Measurements from ENCODE around the gene THOC1. TPM values are rescaled to one million over a fixed set of nuclear protein-coding genes. Genes with fewer than 3 reads are reported as not detected.

Gene THOC1
- total and polyA plus RNA-seq, 2 experiments from 2014 or later, result 73.0 to 108 TPM

DNA sequence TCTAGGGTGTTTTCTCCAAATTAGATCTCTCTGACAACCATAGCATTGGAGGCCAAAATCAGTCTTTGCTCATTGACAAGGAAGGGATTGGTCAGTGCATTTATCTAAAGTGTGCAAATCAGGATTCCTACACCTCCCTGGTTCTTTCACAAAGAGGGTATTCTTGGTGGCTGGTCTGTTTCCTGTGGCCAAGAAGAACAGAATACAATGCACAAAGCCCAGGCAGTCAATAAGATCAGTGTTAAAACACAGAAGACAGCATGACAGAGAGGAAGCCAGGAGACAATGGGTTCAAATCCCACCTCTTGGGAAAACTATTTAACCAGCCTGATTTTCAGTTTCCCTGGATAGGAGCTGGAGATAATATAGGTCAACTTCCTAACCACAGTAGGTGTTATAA lies 46.1 kb upstream of the THOC1 start:
- Histone ChIP-seq H3K36me3 (ENCODE audit: insufficient read depth) (no peaks in the 10 kb centered on the region), H3K4me3 (no peak overlapping the region), H3K9me2 (ENCODE audit: insufficient read depth) (no peaks in the 10 kb centered on the region), H3F3A (replicated peaks; ENCODE audit: low read depth) (no peaks in the 10 kb centered on the region), H3K4me2 (no peak overlapping the region), H4K20me1 (replicated peaks; ENCODE audit: insufficient read depth) (no peaks in the 10 kb centered on the region), H3K27me3 (ENCODE audit: insufficient read depth) (no peaks in the 10 kb centered on the region), H3K79me2 (replicated peaks; ENCODE audit: insufficient read depth) (no peaks in the 10 kb centered on the region), H2AFZ (no peak overlapping the region), H3K27ac (ENCODE audit: low read depth) (no peak overlapping the region), H3K4me1 (ENCODE audit: insufficient read depth) (no peaks in the 10 kb centered on the region; the same call in 1 of the 2 replicates)
- DNase-seq (ENCODE audit: low spot score) (no peak), ATAC-seq (no peak)
- peaks cover 10% of the 10 kb centered on the region for H3K27me3 Mint-ChIP-seq (ENCODE audit: insufficient read depth, low read depth, poor library complexity)
- no peaks in the 10 kb centered on the region for H3K9me3 Mint-ChIP-seq
- no peaks in the 10 kb centered on the region for H3K36me3 Mint-ChIP-seq (ENCODE audit: low read depth)
- H3K27ac Mint-ChIP-seq, result no peak overlapping the region
- H3K4me1 Mint-ChIP-seq, result peaks cover 5% of the 10 kb centered on the region
- no peak overlapping the region for H3K4me3 Mint-ChIP-seq
- TF ChIP-seq POLR2AphosphoS5 (IDR thresholded peaks at IDR 0.05; ENCODE audit: low read depth) (no peak), EZH2phosphoT487 (IDR thresholded peaks at IDR 0.05; ENCODE audit: unreplicated experiment) (no peak), ZNF331 (CRISPR knock-in tag; IDR thresholded peaks at IDR 0.05; ENCODE audit: low read depth) (no peak), ZNF114 (CRISPR knock-in tag; IDR thresholded peaks at IDR 0.05) (no peak), CREB1 (CRISPR knock-in tag; IDR thresholded peaks at IDR 0.05; ENCODE audit: low read depth) (no peak), NANOG (IDR thresholded peaks at IDR 0.05; ENCODE audit: borderline replicate concordance) (no peak), JUNB (IDR thresholded peaks at IDR 0.05; ENCODE audit: unreplicated experiment) (no peak), STAT1 (IDR thresholded peaks at IDR 0.05; ENCODE audit: unreplicated experiment) (no peak), EZH2 (IDR thresholded peaks at IDR 0.05; ENCODE audit: low read depth, unreplicated experiment) (no peak)
- TF ChIP-seq, protein P1, sequence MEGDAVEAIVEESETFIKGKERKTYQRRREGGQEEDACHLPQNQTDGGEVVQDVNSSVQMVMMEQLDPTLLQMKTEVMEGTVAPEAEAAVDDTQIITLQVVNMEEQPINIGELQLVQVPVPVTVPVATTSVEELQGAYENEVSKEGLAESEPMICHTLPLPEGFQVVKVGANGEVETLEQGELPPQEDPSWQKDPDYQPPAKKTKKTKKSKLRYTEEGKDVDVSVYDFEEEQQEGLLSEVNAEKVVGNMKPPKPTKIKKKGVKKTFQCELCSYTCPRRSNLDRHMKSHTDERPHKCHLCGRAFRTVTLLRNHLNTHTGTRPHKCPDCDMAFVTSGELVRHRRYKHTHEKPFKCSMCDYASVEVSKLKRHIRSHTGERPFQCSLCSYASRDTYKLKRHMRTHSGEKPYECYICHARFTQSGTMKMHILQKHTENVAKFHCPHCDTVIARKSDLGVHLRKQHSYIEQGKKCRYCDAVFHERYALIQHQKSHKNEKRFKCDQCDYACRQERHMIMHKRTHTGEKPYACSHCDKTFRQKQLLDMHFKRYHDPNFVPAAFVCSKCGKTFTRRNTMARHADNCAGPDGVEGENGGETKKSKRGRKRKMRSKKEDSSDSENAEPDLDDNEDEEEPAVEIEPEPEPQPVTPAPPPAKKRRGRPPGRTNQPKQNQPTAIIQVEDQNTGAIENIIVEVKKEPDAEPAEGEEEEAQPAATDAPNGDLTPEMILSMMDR (conservative IDR thresholded peaks at IDR 0.05; ENCODE audit: low read depth in 2 of 2), result no peak
- TF ChIP-seq, protein P2, sequence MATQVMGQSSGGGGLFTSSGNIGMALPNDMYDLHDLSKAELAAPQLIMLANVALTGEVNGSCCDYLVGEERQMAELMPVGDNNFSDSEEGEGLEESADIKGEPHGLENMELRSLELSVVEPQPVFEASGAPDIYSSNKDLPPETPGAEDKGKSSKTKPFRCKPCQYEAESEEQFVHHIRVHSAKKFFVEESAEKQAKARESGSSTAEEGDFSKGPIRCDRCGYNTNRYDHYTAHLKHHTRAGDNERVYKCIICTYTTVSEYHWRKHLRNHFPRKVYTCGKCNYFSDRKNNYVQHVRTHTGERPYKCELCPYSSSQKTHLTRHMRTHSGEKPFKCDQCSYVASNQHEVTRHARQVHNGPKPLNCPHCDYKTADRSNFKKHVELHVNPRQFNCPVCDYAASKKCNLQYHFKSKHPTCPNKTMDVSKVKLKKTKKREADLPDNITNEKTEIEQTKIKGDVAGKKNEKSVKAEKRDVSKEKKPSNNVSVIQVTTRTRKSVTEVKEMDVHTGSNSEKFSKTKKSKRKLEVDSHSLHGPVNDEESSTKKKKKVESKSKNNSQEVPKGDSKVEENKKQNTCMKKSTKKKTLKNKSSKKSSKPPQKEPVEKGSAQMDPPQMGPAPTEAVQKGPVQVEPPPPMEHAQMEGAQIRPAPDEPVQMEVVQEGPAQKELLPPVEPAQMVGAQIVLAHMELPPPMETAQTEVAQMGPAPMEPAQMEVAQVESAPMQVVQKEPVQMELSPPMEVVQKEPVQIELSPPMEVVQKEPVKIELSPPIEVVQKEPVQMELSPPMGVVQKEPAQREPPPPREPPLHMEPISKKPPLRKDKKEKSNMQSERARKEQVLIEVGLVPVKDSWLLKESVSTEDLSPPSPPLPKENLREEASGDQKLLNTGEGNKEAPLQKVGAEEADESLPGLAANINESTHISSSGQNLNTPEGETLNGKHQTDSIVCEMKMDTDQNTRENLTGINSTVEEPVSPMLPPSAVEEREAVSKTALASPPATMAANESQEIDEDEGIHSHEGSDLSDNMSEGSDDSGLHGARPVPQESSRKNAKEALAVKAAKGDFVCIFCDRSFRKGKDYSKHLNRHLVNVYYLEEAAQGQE (IDR thresholded peaks at IDR 0.05; ENCODE audit: unreplicated experiment), result no peak
- TF ChIP-seq, protein P3, sequence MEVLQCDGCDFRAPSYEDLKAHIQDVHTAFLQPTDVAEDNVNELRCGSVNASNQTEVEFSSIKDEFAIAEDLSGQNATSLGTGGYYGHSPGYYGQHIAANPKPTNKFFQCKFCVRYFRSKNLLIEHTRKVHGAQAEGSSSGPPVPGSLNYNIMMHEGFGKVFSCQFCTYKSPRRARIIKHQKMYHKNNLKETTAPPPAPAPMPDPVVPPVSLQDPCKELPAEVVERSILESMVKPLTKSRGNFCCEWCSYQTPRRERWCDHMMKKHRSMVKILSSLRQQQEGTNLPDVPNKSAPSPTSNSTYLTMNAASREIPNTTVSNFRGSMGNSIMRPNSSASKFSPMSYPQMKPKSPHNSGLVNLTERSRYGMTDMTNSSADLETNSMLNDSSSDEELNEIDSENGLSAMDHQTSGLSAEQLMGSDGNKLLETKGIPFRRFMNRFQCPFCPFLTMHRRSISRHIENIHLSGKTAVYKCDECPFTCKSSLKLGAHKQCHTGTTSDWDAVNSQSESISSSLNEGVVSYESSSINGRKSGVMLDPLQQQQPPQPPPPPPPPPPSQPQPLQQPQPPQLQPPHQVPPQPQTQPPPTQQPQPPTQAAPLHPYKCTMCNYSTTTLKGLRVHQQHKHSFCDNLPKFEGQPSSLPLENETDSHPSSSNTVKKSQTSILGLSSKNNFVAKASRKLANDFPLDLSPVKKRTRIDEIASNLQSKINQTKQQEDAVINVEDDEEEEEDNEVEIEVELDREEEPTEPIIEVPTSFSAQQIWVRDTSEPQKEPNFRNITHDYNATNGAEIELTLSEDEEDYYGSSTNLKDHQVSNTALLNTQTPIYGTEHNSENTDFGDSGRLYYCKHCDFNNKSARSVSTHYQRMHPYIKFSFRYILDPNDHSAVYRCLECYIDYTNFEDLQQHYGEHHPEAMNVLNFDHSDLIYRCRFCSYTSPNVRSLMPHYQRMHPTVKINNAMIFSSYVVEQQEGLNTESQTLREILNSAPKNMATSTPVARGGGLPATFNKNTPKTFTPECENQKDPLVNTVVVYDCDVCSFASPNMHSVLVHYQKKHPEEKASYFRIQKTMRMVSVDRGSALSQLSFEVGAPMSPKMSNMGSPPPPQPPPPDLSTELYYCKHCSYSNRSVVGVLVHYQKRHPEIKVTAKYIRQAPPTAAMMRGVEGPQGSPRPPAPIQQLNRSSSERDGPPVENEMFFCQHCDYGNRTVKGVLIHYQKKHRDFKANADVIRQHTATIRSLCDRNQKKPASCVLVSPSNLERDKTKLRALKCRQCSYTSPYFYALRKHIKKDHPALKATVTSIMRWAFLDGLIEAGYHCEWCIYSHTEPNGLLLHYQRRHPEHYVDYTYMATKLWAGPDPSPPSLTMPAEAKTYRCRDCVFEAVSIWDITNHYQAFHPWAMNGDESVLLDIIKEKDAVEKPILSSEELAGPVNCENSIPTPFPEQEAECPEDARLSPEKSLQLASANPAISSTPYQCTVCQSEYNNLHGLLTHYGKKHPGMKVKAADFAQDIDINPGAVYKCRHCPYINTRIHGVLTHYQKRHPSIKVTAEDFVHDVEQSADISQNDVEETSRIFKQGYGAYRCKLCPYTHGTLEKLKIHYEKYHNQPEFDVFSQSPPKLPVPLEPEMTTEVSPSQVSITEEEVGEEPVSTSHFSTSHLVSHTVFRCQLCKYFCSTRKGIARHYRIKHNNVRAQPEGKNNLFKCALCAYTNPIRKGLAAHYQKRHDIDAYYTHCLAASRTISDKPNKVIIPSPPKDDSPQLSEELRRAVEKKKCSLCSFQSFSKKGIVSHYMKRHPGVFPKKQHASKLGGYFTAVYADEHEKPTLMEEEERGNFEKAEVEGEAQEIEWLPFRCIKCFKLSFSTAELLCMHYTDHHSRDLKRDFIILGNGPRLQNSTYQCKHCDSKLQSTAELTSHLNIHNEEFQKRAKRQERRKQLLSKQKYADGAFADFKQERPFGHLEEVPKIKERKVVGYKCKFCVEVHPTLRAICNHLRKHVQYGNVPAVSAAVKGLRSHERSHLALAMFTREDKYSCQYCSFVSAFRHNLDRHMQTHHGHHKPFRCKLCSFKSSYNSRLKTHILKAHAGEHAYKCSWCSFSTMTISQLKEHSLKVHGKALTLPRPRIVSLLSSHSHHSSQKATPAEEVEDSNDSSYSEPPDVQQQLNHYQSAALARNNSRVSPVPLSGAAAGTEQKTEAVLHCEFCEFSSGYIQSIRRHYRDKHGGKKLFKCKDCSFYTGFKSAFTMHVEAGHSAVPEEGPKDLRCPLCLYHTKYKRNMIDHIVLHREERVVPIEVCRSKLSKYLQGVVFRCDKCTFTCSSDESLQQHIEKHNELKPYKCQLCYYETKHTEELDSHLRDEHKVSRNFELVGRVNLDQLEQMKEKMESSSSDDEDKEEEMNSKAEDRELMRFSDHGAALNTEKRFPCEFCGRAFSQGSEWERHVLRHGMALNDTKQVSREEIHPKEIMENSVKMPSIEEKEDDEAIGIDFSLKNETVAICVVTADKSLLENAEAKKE (CRISPR knock-in tag; IDR thresholded peaks at IDR 0.05), result no peak
- TF ChIP-seq, protein P4, sequence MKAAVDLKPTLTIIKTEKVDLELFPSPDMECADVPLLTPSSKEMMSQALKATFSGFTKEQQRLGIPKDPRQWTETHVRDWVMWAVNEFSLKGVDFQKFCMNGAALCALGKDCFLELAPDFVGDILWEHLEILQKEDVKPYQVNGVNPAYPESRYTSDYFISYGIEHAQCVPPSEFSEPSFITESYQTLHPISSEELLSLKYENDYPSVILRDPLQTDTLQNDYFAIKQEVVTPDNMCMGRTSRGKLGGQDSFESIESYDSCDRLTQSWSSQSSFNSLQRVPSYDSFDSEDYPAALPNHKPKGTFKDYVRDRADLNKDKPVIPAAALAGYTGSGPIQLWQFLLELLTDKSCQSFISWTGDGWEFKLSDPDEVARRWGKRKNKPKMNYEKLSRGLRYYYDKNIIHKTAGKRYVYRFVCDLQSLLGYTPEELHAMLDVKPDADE (IDR thresholded peaks at IDR 0.05), result no peak

Data from GM23338 (cell line).